Amniotic epithelial cell (primary cell): ENCODE measurements around the gene MTFP1.
A peak's percentile ranks its signal among the peaks of the same experiment; 100 is the strongest.

Source experiments
- DNase-seq: peaks from one replicate; pipeline ENCODE4 v3.0.0-alpha.2; 2010; ENCODE audit warnings: low read depth

The MTFP1 gene

DNA sequence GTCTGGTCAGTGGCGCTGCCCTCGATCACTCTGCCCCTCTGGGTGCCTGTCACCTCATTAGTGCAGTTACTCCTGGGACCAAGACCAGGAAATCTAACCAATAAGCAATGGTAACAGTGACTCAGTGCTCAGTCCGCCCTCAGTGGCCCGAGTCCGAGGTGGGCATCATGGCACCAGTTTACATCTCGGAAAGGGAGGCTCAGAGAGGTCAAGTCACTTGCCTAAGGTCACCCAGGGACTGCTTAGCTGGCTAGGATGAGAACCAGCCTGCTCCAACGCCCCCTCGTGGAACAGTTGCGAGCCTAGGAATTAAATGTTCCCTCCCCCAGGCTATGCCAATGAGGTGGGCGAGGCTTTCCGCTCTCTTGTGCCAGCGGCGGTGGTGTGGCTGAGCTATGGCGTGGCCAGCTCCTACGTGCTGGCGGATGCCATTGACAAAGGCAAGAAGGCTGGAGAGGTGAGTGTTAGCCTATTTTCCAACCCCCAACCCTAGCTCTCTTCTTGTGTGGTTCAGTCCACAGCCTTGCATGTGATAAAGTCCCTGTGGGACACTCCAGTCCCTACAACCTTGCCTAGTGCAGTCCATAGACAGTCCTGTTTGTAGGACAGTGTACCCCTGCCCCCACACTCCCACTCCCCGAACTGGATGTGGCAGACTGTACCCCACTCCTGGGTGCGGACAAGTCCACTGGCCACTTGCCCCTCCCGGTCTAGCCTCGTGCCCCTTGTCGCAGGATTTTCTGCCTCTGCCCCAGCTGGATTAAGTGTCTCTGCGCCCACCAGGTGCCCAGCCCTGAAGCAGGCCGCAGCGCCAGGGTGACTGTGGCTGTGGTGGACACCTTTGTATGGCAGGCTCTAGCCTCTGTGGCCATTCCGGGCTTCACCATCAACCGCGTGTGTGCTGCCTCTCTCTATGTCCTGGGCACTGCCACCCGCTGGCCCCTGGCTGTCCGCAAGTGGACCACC lies 1.1 kb downstream of the MTFP1 start:
- peak; percentile 75 for DNase-seq

DNA sequence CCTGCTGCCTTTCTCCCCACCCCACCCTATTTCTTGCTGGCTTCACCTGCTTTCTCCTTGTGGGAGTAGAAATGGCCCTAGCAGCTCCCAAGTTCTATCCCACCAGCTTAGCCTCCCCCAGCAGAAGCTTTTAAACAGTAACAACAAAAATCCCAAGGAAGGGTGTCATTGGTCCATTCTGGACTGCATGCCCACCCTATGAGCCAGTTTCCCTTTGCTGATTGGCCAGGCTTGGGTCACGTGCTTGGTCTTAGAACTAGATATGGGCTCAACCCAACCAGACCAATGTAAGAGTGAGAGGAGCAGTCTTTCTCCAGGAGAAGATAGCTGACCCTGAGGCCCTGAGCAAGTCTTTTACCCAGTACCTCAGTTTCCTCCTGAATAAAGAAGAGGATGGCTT lies 2.3 kb downstream of the MTFP1 start:
- DNase-seq: no peak

GRCh38 chr22:30429887-30430286 lies 4.3 kb downstream of the MTFP1 start:
- DNase-seq: no peak

- no peak for DNase-seq
These were observed 5.4 kb downstream of the MTFP1 start for GRCh38 chr22:30430933-30431332.

DNA sequence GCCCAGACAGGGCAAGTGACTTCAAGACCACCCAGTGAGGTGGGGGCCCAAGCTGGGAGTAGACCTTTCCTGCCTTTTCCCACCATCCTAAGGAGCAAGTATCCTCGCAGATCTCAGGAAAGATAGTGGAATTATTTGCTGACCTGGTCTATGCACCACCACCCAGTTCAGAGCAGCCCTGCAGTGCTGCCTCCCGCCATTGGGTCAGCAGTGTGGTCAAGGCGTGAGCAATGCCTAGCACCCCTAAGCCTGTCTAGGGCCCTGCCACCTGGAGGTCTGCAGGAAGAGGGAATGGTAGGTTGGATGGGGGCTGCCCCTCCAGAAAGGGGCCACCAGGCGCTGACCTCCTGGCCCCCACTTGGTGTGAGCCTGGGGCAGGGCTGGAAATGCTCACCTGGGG lies 6.5 kb downstream of the MTFP1 start:
- DNase-seq: no peak

DNA sequence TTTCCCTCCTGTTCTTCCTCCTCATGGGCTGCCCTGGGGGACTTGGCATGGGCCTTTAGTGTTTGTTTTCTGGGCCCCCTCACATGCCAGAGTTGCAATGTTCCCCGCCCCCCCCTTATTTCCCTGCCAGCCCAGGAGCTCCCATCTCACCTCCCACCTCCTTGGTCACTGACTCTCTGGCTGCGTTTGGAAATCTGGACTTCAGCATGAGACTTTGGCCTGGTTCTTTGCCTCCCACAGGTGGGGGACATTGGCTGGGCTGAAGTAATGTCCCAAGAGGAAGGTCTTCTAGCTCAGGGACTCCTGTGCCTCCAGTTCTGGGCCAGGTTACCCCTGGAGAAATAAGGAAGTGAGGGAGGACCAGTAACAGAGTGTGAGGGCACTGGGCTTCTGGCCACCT lies 7.0 kb downstream of the MTFP1 start:
- DNase-seq: no peak

DNA sequence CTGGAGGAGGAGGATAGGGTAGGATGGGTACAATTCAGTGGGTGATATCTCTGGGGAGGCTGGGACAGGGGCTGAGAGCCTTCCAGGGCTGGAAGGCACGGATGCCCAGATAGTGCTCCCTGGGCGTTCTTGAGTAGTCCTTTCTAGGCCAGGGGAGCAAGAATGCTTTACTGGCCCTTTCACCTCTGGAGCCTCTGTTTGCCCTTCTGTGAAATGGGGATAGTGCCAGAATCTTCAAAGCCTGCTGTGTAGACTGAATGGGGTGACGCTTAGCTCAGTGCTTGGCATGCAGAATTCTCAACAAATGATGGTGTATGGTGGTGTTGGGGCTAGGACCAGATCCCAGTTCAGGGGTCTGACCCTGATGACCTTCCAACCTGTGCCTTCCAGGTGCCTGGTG lies 7.7 kb downstream of the MTFP1 start:
- no peak for DNase-seq

DNA sequence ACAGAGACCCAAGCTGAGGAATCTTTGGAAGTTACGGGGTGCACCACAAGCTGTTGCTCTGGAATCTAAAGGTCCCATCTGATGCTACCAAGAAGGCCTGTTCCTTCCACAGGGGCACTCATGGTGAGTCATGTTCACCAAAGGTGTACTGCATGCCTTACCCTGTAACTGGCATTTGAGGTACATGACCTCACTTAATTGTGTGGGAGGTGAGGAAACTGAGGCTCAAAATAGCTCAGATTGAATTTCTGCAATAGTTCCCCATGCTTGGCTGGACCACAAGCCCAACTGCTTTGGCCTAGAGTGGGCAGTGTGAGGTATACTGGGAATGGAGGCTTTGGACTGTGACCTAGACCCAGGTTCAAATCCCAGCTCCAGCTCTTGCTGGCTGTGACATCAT lies 8.2 kb downstream of the MTFP1 start:
- DNase-seq: no peak

DNA sequence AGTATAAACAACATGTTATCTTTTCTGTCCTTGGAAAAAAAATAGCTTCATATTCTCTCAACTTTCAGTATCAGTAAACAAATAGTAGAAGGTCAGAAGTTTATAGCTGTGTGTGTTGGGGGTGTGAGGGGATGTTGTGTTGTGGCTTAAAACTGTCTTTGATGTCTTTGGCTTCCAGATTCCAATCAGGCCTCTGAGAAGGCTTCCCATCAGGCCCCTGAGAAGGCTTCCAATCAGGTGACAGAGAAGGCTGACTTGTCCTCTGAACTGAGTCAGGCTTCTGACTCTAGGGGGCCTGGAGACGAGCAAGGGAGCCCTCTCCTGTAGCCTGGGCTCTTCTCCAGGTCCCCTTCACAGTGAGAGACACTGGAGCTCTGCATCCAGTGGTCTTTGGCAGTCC lies 9.3 kb downstream of the MTFP1 start:
- DNase-seq: no peak

DNA sequence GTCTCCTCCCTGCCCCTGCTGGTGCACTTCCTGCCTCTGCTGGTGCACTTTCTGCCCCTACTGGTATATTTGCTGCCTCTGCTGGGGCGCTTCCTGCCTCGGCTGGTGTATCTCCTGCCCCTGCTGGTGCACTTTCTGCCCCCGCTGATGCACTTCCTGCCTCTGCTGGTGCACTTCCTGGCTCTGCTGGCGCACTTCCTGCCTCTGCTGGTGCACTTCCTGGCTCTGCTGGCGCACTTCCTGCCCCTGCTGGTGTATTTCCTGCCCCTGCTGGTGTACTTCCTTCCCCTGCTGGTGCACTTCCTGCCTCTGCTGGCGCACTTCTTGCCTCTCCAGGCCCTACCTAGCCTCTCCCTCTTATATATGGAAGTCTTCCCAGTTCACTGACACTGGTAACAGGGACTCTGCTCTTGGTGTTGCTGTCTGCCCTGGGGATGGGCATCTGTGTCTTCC lies 10.1 kb downstream of the MTFP1 start:
- DNase-seq: no peak

DNA sequence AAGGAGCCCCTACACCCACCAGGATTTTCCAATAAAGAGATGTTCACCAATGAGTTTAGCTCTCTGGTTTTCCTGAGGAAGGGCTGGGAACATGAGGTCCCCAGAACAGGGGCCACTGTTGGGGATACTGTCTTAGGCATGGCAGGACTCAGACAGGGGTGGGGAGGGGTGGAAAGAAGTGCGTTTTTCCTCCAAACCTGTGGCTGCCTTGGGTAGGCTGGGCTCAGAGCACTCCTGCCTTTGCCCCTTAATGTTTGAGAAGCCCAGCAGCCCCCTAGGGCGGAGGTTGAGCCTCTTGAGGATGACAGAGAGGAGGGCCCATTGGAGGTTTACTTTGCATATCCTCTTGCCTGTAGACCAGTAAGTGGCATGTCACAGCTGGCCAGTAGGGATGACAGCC lies 10.6 kb downstream of the MTFP1 start:
- no peak for DNase-seq

GRCh38 chr22:30438559-30438958 lies 13.0 kb downstream of the MTFP1 start:
- DNase-seq: no peak

DNA sequence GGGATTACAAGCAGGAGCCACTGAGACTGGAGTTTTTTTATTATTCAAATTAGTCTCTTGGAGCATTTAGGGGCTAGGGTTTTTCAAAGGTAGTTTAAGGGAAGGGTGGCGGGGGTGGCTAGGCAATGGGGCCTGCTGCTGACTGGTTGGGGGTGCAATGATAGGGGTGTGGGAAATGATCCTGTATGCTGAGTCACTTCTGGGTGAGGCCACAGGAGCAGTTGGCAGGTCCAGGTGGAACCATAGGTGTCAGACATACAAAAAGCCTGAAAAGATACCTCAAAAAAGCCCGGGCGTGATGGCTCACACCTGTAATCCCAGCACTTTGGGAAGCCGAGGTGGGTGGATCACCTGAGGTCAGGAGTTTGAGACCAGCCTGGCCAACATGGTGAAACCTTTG lies 13.7 kb downstream of the MTFP1 start:
- no peak for DNase-seq

- DNase-seq: no peak
These were observed 14.3 kb downstream of the MTFP1 start for GRCh38 chr22:30439836-30440235.

DNA sequence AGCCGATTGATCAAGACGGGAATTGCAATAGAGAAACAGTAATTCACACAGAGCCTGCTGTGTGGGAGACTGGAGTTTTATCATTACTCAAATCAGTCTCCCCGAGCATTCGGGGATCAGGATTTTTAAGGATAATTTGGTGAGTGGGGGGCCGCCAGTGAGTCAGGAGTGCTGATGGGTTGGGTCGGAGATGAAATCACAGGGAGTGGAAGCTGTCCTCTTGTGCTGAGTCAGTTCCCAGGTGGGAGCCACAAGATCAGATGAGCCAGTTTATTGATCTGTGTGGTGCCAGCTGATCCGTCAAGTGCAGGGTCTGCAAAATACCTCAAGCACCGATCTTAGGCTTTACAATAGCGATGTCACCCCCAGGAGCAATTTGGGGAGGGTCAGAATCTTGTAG lies 15.5 kb downstream of the MTFP1 start:
- no peak for DNase-seq

DNA sequence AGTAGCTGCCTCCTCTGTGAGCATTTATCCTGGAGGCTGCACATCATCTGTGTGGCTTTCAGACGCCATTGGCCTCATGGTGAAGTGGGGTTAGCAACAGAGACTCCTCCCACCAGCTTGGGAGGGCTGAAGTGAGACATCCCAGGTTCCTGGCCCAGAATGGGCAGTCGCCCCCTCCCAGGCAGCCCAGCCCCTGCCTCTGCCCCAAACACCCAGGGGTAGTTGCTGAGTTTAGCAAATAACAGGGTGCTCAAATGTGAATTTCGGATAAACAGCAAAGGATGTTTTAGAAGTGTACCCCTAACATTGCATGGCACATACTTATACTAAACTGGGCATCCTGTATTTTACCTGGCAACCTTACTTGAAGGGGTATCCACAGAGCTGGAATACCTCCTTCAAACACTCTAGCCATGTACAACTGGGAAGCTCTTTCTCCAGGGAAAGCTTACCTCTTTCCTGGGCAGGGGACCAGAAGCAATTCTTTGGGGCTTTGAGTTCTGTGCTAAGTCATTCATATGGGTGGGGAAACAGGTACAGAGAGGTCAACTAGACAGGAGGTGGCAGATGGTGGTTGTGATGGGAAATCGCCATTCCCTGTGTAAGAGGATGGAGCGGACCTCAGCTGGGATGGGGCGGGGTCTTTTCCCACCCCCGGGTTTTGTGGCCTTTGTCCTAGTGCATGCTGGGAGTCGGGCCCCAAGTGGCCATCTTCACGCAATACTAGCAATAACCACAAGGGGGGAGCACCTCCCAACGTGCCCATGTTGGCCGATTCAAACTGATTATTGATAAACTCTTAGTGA lies 19.3 kb downstream of the MTFP1 start:
- peak; percentile 48 for DNase-seq

DNA sequence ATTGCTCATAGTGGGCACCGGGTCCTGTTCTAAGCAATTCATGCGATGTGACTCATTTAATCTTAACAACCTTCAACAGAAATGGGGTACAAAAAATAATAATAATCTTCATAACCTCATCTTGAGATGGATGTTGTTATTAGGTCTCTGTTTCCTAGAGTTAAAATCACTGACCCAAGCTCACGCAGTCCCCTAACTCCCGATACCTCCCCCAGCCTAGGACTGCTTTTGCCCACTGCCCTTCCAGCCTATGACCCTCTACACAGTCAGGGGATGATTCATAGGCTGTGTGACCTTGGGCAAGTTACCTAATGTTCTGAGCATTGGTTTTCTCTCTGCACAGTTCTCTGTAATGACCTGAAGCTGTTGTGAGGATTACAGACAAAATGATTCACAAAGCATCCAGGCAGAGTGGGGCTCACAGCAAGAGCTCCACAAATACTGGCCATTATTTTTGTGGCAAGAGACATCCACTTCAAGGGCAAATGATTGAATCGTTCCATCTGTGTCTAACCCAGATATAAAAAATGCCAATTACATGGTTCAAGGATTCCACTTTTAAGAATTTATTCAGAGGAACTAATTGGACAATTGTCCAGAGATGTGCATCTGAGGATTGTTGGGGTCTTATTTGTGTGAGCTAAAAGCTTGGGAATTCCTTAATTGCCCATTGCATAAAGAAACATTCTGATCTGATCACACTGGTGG lies 20.0 kb downstream of the MTFP1 start:
- DNase-seq: peak; percentile 80

DNA sequence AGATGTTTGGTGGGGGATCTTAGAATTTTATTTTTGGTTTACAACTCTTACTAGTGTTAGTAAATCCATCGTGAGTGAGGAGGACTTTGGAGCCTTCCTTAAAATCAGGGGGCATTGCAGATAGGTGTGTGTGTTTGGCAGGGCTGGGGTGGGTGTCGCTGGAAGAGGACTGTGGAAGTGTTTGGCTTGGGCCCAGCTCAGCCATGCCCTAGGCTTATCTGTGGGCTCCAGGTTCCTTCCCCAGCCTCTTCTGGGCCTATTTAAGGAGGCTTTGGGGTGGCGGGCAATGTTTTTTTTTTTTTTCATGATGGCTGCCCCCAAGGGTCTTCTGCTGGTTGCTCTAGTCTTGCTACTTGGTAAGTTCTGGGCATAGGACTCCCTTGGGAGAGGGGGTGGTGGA lies 22.1 kb downstream of the MTFP1 start:
- no peak for DNase-seq

- peak; percentile 39 for DNase-seq
These were observed 25.9 kb downstream of the MTFP1 start for GRCh38 chr22:30451488-30451887.

DNA sequence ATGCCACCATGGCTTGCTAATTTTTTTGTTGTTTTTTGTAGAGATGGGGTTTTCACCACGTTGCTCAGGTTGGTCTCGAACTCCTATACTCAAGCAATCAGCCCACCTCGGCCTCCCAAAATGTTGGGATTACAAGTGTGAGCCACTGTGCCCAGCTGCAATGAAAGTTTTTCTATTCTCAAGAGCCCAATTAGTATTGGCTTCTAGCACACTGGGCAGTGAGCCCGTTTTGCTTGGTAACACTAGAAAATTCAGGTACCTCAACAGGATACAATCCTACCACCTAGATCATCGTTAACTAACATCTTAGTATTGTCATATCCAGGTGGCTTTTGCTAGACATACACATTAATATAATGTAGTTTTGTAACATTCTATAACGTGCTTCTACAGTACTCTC lies 27.3 kb downstream of the MTFP1 start:
- no peak for DNase-seq

DNA sequence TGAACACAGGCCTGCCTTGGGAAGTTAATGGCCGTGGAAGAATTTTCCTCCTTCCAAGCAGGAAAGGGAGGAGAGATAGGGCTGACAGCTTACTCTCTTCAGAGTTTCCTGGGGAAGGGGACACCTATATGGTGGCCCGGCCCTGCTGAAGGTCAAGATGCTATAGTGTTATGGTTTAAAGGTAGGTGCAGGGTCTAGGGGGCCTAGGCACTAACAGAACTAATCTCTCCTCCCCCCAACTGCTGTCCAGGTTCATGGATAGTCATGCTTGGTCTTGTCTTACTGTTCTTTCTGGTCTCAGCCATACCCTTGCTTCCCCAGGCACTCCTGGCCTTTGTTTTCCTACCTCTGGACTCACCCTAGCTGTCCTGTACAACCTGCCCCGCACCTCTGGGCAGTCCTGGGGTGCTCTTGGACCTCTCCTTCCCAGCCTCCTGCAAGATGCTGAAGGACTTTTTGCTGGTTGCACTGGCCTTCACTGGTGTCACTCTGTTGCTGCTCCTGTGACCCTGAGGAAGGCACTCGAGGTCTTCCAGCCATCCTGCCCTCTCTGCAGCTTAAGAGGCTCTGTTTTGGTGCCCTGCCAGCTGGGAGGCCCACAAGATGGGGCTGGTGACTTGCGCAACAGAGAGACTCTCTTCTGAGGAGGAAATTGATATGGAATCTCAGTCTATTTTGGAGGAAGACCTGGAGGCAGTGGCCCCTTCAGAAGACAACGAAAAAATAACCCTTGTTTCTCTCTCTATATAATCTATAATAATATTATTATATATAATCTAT lies 28.4 kb downstream of the MTFP1 start:
- peak; percentile 37 for DNase-seq
